Transverse colon (tissue), 4 donors: Measurements from ENCODE around the gene KDF1. TPM values are rescaled to one million over a fixed set of nuclear protein-coding genes. Genes with fewer than 3 reads are reported as not detected.
"Not testable (repeated sequence)": the region's sequence is repeated elsewhere in the genome, so short reads cannot be mapped to it uniquely, and the experiment has no call there.

Source experiments
- DNase-seq: peaks from one replicate; pipeline ENCODE4 v3.0.0-alpha.2; 2019
- H3K27ac ChIP-seq, 4 donors: fragments of 200-600 bp; sonication (generic); 2 replicates each; pipeline ENCODE4 v1.5.1; 2016 to 2018; ENCODE audit warnings: inconsistent platforms in 4 of 4
- H3K27me3 ChIP-seq: fragments of 200-600 bp; sonication (generic); 2 replicates; pipeline ENCODE4 v1.5.1; 2017; ENCODE audit warnings: inconsistent platforms
- H3K36me3 ChIP-seq, 4 donors: fragments of 200-600 bp; sonication (generic); 2 replicates each; pipeline ENCODE4 v1.5.1; 2017 to 2019; ENCODE audit warnings: inconsistent platforms in 4 of 4
- H3K4me1 ChIP-seq, 4 donors: fragments of 200-600 bp; sonication (generic); 2 replicates each; pipeline ENCODE4 v1.5.1; 2017 to 2020; ENCODE audit warnings: inconsistent platforms in 4 of 4
- H3K4me3 ChIP-seq, 4 donors: fragments of 200-600 bp; sonication (generic); 1 replicate in 1 of 4; 2 replicates in 3 of 4; pipeline versions ENCODE4 v1.5.1 to v1.6.1; 2017 to 2019; ENCODE audit warnings: inconsistent platforms in 4 of 4
- H3K9me3 ChIP-seq, 2 donors: fragments of 200-600 bp; sonication (generic); 2 replicates each; pipeline ENCODE4 v1.5.1; 2017 to 2019; ENCODE audit warnings: inconsistent platforms in 2 of 2
- EP300 ChIP-seq: sonication (generic); formaldehyde crosslinking; IDR thresholded peaks from one replicate; pipeline ENCODE4 v1.6.1; 2017; ENCODE audit warnings: antibody characterized with exemption, low read depth
- POLR2A ChIP-seq: fragments of 450-650 bp; IDR thresholded peaks from one replicate; pipeline ENCODE4 v1.6.1; 2016; ENCODE audit warnings: antibody characterized with exemption, mild to moderate bottlenecking, moderate library complexity
- POLR2AphosphoS5 ChIP-seq, 3 donors: sonication (generic); formaldehyde crosslinking; IDR thresholded peaks; one replicate each; pipeline ENCODE4 v1.6.1; 2016; ENCODE audit warnings: antibody characterized with exemption in 3 of 3
- WGBS, 2 donors: methylation state at CpG; one replicate each; pipeline ENCODE4 v1.1.5; 2018; ENCODE audit warnings: low coverage in 1 of 2; 5-methylcytosine and 5-hydroxymethylcytosine counted together
- in situ Hi-C, 4 donors: fragments of 200-750 bp; cut with MboI; loops; one replicate each; pipeline versions ENCODE4 v1.15.0 to v1.15.1; 2017; ENCODE audit warnings: low sequenced_read_pairs in 3 of 4, low pct_ligation_motif_present in 1 of 4, low pct_unique_long_range_greater_than_20kb in 1 of 4
- intact Hi-C: fragments of 100-400 bp; cut with DNase I; formaldehyde crosslinking; loops from one replicate; pipeline ENCODE4 v1.15.1; 2023; ENCODE audit warnings: low total_unique reads
- total RNA-seq, 4 donors: library from RNA; depleted of rRNA; stranded (reverse); fragments of >200 nt; gene quantifications; one replicate each; pipeline ENCODE4 v1.1.0, GENCODE V29; 2016
- TF ChIP-seq, protein P1 (sequence below), 5 experiments: fragments of 200-600 bp in 3 of 5; fragments of 450-650 bp in 2 of 5; sonication (generic) in 3 of 5; IDR thresholded peaks; 1 replicate in 2 of 5; 2 replicates in 3 of 5; pipeline ENCODE4 v1.5.1; 2016 to 2017; ENCODE audit warnings: antibody characterized with exemption in 5 of 5, inconsistent platforms in 3 of 5, mild to moderate bottlenecking in 2 of 5, moderate library complexity in 1 of 5

Gene KDF1
- total RNA-seq, 4 donors from 2014 or later = 11.6 to 36.2 (median 29.8) TPM

DNA sequence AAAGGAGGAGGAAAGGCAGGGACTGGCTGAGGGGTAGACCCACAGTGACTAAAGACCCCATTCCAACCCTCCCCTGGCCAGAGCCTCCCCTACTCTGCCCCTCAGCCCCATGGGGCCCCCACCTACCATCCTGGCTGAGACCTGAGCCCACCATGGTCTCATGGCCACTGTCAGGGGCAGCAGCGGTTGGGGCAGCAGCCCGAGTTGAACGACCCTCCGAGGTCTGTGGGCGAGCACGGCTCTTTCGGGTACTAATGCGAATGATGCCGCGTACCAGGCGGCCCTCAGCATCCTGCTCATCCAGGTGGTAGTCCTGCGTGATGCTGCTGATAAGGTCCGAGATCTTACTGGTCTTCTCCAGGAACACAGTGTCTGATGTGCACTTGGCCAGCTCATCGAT, 9.1 kb downstream of the KDF1 start:
- H3K9me3 ChIP-seq = no peaks in the 10 kb centered on the region
- in situ Hi-C loops (no loop called here), intact Hi-C loops (no loop called here)
- no peak overlapping the region for H3K4me3 ChIP-seq
- no peaks in the 10 kb centered on the region for H3K36me3 ChIP-seq
- no peaks in the 10 kb centered on the region for H3K27me3 ChIP-seq
- no peak for DNase-seq
- TF ChIP-seq POLR2AphosphoS5 (IDR thresholded peaks at IDR 0.05) = no peak
- no peak for TF ChIP-seq POLR2A
- no peak for TF ChIP-seq EP300
- TF ChIP-seq, protein P1, sequence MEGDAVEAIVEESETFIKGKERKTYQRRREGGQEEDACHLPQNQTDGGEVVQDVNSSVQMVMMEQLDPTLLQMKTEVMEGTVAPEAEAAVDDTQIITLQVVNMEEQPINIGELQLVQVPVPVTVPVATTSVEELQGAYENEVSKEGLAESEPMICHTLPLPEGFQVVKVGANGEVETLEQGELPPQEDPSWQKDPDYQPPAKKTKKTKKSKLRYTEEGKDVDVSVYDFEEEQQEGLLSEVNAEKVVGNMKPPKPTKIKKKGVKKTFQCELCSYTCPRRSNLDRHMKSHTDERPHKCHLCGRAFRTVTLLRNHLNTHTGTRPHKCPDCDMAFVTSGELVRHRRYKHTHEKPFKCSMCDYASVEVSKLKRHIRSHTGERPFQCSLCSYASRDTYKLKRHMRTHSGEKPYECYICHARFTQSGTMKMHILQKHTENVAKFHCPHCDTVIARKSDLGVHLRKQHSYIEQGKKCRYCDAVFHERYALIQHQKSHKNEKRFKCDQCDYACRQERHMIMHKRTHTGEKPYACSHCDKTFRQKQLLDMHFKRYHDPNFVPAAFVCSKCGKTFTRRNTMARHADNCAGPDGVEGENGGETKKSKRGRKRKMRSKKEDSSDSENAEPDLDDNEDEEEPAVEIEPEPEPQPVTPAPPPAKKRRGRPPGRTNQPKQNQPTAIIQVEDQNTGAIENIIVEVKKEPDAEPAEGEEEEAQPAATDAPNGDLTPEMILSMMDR (IDR thresholded peaks at IDR 0.05) = no peak
- WGBS, 2 donors = 90% methylated on average over 14 of the region's 14 CpGs; no CpG with 5 or more reads in 1 of the 2 donors
- H3K27ac ChIP-seq = no peak overlapping the region
- H3K4me1 ChIP-seq = peaks cover 0 to 8% (median 2%) of the 10 kb centered on the region in 4 donors

DNA sequence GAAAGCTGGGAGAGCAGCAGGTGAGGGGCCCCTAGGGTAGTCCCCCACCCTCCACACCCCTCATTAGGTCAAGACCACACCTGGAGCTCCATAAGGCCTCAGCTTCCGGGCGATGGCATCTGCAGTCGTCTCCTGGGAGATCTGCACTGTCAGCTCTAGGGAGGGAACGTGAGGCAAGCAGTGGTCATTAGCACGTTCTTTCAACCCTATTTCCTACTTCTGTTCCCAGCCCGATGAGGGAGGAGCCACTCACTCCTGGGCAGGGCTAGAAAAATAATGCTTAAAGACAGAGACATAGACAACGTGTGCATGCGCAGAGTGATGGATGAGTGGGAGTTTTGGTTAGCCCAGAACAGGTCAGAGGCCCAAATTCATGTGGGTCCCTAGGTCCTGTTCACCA, 9.7 kb downstream of the KDF1 start:
- in situ Hi-C loops (no loop called here), intact Hi-C loops (no loop called here)
- H3K4me1 ChIP-seq = peaks cover 3 to 14% (median 6%) of the 10 kb centered on the region in 4 donors
- TF ChIP-seq POLR2AphosphoS5 (IDR thresholded peaks at IDR 0.05) = no peak
- TF ChIP-seq EP300 = no peak
- no peak for TF ChIP-seq POLR2A
- TF ChIP-seq, protein P1 (IDR thresholded peaks at IDR 0.05) = no peak
- no peak overlapping the region for H3K4me3 ChIP-seq
- H3K27me3 ChIP-seq = no peaks in the 10 kb centered on the region
- no peaks in the 10 kb centered on the region for H3K9me3 ChIP-seq
- no peak for DNase-seq
- H3K36me3 ChIP-seq = no peaks in the 10 kb centered on the region
- WGBS, 2 donors = 66% methylated on average over 8 of the region's 8 CpGs; no CpG with 5 or more reads in 1 of the 2 donors
- H3K27ac ChIP-seq = no peak overlapping the region

DNA sequence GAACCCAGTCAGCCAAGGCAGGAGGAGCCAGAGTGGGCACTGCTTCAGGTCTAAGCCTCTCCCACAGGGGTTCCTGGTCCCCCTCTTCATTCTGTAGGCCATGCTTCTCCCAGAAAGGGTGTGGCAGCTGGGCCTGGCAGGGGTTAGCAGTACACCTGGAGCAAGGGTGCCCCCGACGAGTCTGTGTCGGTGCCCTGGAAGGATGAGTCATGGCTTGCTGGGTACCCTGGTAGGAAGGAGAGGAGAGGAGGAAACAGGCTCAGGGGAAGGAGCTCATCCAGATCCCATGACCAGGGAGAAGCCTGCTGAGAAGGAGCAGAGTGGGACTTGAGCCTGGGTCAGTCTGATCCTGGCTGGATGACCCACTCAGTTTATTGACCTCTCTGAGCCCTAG, 10.3 kb downstream of the KDF1 start:
- intact Hi-C loops = no loop called here
- in situ Hi-C loops = no loop called here
- Histone ChIP-seq H3K27ac (no peak overlapping the region), H3K9me3 (no peaks in the 10 kb centered on the region), H3K4me3 (no peak overlapping the region), H3K4me1 (peaks cover 3 to 21% (median 12%) of the 10 kb centered on the region in 4 donors), H3K27me3 (no peaks in the 10 kb centered on the region), H3K36me3 (no peaks in the 10 kb centered on the region)
- 30% methylated on average over 2 of the region's 3 CpGs; no CpG with 5 or more reads in 1 of the 2 donors for WGBS, 2 donors
- TF ChIP-seq POLR2AphosphoS5 (IDR thresholded peaks at IDR 0.05) = no peak
- no peak for TF ChIP-seq POLR2A
- no peak for TF ChIP-seq EP300
- no peak for DNase-seq

DNA sequence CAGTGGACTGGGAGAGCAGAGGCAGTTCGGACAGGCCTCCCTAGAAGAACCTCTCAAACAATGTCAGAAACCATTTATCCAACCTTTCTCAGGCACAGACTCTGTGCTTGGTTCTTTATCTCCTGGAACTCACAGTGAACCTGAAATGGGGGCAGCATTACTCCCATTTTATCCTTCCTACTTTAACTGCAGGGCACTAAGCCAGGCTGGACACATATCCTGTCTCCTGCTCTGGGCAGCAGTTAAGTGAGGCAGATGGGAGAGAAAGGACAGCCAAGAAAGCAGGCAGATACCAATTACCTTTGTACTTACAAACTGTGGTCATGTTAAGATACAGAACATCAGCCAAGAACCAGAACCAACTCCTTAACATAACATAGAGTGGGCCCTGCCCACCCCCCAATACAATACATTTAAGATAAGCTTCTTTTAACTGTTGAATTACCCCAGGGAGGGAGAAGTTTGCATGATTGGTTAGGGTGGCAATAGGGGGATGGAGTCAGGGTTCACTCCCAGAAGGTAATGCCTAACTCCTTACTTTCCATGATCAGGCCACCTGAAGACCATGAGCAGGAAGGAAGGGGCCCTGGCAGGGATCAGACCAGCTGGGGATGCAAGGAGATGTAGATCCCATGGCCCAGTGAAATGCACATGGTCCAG, 10.9 kb downstream of the KDF1 start:
- Histone ChIP-seq H3K4me1 (peaks cover 3 to 24% (median 13%) of the 10 kb centered on the region in 4 donors), H3K27me3 (no peaks in the 10 kb centered on the region), H3K27ac (no peak overlapping the region), H3K4me3 (no peak overlapping the region), H3K9me3 (no peaks in the 10 kb centered on the region), H3K36me3 (peaks cover 0 to 4% (median 0%) of the 10 kb centered on the region in 4 donors)
- WGBS, 2 donors = 93% methylated on average over 1 of the region's 1 CpG; no CpG with 5 or more reads in 1 of the 2 donors
- no peak for TF ChIP-seq POLR2AphosphoS5 (IDR thresholded peaks at IDR 0.05)
- TF ChIP-seq, protein P1 (IDR thresholded peaks at IDR 0.05) = no peak
- TF ChIP-seq POLR2A = no peak
- no peak for TF ChIP-seq EP300
- in situ Hi-C loops = no loop called here
- intact Hi-C loops = no loop called here
- no peak for DNase-seq

DNA sequence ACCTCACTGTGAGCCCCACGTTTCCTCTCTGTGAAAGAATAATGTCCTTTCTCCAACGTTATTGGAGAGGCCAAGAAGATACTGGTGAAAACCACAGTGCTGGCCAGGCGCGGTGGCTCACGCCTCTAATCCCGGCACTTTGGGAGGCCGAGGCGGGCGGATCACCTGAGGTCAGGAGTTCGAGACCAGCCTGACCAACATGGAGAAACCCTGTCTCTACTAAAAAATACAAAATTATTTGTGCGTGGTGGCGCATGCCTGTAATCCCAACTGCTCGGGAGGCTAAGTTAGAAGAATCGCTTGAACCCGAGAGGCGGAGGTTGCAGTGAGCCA, 11.6 kb downstream of the KDF1 start:
- intact Hi-C loops, H3K36me3 ChIP-seq, H3K27ac ChIP-seq, in situ Hi-C loops, DNase-seq, H3K4me3 ChIP-seq, H3K9me3 ChIP-seq, H3K27me3 ChIP-seq: not testable (repeated sequence)
- WGBS, 2 donors = 89% methylated on average over 16 of the region's 16 CpGs; no CpG with 5 or more reads in 1 of the 2 donors
- H3K4me1 ChIP-seq = peaks cover 3 to 24% (median 13%) of the 10 kb centered on the region in 4 donors
